GM12875 (cell line): ENCODE measurements around the gene PCNX4.
"Not testable (repeated sequence)": the region's sequence is repeated elsewhere in the genome, so short reads cannot be mapped to it uniquely, and the experiment has no call there.

ENCODE experiments used
- H3K4me3 ChIP-seq: one replicate; pipeline ENCODE4 v1.5.1; 2011; ENCODE audit warnings: low read depth, low read length, control low read depth
- TF ChIP-seq, protein P1 (sequence below): IDR thresholded peaks from 2 replicates; pipeline ENCODE4 v1.5.1; 2011; ENCODE audit warnings: low read depth, mild to moderate bottlenecking, control low read depth, inconsistent platforms, low read length, moderate library complexity, borderline replicate concordance; ENCODE audit not compliant: insufficient read depth

Gene PCNX4

DNA sequence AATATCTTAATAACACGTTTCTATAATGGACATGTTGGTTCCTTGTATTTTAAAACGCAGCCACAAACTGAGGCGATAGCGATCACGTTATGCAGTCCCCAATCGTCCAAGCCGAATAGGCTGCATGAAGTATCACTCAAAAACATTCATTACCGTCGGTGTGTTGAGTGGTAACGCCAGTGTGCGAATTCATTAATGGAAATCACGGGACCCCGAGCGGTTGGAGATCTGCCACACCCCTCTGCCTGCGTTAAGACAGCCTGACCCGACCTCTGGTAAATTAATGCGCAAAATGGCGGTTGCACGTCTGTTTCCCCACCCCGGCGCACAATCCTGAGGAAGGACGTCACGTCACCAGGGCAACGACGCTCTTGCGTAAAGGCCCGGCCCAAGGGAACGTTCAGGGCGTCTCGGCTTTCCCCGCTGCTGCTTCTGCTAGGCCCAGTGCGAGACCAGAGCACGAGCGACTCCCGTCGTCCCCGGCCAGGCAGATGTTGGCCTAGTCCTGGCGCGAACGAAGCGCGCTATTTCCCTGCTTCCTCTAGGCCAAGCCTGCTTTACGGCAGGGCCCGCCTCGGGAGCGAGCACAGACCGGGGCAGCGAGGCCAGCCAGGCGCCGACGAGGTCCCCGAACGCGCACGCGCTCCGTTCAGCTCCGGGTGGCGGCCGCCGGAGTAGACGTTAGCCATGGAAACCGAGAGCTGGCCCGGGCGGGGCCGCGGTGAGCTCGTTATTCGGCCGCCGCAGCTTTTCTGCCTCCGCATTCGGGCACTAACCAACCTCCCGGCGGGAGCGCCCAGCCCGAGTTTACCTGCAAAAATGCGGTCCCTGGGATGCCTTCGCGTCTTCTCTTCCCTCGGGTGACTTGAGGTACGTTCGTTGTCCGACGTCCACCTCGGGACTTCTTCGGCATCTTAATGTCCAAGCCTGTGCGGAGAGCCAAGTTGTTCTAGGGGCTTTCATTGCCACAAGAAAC is at the start of gene PCNX4:
Gene PCNX4 (plus strand): TSS at position 374 of the 976 bp plus-strand sequence. CDS start 15,716 bp downstream, outside the sequence.
- TF ChIP-seq, protein P1, sequence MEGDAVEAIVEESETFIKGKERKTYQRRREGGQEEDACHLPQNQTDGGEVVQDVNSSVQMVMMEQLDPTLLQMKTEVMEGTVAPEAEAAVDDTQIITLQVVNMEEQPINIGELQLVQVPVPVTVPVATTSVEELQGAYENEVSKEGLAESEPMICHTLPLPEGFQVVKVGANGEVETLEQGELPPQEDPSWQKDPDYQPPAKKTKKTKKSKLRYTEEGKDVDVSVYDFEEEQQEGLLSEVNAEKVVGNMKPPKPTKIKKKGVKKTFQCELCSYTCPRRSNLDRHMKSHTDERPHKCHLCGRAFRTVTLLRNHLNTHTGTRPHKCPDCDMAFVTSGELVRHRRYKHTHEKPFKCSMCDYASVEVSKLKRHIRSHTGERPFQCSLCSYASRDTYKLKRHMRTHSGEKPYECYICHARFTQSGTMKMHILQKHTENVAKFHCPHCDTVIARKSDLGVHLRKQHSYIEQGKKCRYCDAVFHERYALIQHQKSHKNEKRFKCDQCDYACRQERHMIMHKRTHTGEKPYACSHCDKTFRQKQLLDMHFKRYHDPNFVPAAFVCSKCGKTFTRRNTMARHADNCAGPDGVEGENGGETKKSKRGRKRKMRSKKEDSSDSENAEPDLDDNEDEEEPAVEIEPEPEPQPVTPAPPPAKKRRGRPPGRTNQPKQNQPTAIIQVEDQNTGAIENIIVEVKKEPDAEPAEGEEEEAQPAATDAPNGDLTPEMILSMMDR = no peak
- H3K4me3 ChIP-seq = peak within 1 kb of the TSS; percentile 85

DNA sequence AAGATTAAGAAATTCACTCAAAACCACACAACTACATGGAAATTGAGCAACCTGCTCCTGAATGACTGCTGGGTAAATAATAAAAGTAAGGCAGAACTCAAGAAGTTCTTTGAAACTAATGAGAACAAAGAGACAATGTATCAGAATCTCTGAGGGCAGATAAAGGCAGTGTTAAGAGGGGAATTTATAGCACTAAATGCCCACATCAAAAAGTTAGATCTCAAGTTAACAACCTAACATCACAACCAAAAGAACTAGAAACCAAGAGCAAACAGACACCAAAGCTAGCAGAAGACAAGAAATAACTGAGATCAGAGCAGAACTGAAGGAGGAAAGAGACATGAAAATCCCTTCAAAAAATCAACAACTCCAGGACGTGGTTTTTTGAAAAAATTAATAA is 43.7 kb upstream of the PCNX4 start:
- H3K4me3 ChIP-seq = not testable (repeated sequence)

DNA sequence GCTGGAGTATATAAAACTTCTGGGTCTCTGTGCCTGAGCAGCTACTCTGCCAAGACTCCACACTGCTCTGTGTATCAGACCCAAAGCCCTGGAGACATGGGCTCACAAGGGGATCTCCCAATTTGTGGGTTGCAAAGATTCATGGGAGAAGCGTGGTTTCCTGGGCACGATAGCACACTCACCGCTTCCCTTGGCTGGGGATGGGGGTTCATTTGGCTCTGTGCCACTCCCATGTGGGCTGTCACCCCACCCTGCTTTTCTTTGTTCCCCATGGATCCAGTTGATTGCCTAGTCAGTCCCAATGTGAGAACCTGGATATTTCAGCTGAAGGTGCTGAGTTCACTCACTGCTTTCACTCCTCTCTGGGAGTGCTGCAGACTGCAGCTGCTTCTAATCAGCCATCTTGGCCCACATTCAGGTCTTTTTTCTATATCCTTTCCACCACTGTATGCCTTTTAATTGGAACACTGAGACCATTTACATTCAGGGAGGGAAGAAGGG is 40.0 kb upstream of the PCNX4 start:
- H3K4me3 ChIP-seq = no peak overlapping the region
- TF ChIP-seq, protein P1 = no peak

DNA sequence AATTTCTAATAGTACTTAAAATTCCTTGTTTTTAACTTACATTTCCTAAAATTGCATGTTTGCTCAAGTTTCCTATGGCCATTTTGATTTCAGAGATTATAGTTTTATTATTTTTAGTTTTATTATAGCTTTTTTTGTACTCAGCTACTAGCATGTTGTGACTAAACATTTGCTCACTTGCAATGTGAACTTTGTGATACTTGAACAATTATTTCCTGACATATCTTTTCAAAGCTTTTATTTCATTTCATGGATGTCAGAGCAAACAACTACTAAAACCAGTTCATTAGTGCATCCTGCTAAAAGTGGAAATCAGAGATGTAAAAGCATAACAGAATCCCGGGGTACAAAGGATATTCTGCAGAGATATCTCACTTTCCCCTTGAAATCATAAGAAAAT is 33.6 kb upstream of the PCNX4 start:
- no peak overlapping the region for H3K4me3 ChIP-seq
- TF ChIP-seq, protein P1 = no peak

DNA sequence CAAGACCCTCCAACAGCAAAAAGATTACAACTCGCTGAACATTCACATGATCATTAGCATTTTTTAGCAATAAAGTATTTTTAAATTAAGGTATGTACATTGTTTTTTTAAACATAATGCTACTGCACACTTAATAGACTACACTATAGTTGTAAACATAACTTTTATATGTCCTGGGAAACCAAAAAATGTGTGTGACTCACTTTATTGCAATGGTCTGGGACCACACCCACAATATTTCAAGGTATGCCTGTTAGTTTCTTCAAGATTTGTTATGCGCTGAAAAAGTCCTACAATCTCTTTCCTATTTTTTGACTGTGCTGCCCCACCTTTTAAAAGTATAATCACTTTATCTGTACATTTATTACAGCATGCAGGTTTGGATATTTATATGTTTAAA is 30.4 kb upstream of the PCNX4 start:
- TF ChIP-seq, protein P1 = no peak
- H3K4me3 ChIP-seq = no peak overlapping the region

DNA sequence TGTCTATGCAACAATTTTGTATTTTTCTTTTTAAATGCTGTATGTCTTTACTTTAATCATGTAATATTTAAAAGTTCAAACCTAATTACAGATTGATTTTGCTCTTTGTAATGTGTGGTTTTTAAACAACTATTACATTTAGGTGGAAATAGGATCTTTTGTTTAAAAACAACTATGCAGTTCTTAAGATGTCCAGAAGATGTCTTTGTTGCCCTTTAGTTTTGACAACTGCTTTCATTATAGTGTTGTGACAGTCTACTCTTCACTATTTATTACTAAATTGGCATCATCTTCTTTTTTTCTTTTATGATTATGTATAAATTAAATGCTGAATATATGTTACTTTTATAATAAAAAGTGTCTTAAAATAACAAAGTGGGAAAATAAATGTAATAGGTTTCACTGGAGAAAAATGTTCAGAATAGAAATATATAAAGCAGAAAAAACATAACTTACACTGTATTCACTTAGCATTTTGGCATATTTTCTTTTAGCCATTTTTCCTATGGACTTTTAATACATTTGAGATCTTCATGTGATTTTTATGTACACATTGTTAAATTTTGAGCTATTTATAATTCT is 27.1 kb upstream of the PCNX4 start:
- H3K4me3 ChIP-seq = no peak overlapping the region
- TF ChIP-seq, protein P1 = no peak

DNA sequence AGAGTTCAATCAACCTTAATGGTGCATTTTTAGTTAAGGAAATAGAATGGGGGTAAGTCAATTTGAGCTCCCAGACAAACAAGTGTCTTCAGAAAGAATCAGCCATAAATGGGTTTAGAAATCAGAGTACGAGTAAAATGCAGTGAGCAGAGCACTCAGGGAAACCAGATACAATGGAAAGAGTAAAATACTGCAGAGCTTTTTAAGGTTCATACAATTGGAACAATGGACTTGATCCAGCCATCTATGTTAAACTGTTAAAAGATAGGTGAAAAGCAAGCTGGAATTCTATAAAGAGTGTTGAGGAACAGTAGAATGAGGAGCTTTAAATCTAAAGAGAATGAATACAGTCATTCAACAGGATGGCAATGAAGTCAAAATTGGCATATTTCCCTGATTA is 23.8 kb upstream of the PCNX4 start:
- H3K4me3 ChIP-seq = no peak overlapping the region
- TF ChIP-seq, protein P1 = no peak
